RWPE1 (cell line): ENCODE data around the gene STK32B.

ENCODE experiments used
- CTCF ChIA-PET: fragments of 350-600 bp; sonication (Branson Sonifier 250); formaldehyde crosslinking; extraction: SDS; loops from one replicate; lab custom pipeline; 2021; lab: Yijun Ruan, JAX
- POLR2A ChIA-PET: fragments of 400-600 bp; formaldehyde crosslinking; extraction: SDS; loops from one replicate; lab custom pipeline; 2020; ENCODE audit warnings: antibody characterized with exemption; ENCODE audit not compliant: low non-redundant PET; lab: Yijun Ruan, JAX
- DNase-seq: peaks from one replicate; pipeline ENCODE4 v3.0.0; 2012; ENCODE audit warnings: low spot score
- H3K27ac ChIP-seq: fragments of 450-650 bp; 2 replicates; pipeline ENCODE4 v1.5.1; 2017
- CTCF ChIP-seq: fragments of 450-650 bp; conservative IDR thresholded peaks from 2 replicates; pipeline ENCODE4 v1.5.1; 2017; ENCODE audit warnings: low read depth, mild to moderate bottlenecking

The STK32B gene

GRCh38 chr4:5072948-5073347, 21.7 kb downstream of the STK32B start:
- no peak for DNase-seq
- no peak overlapping the region for H3K27ac ChIP-seq
- TF ChIP-seq CTCF, result no peak
- ChIA-PET CTCF (no interaction called here), POLR2A (no interaction called here)

DNA sequence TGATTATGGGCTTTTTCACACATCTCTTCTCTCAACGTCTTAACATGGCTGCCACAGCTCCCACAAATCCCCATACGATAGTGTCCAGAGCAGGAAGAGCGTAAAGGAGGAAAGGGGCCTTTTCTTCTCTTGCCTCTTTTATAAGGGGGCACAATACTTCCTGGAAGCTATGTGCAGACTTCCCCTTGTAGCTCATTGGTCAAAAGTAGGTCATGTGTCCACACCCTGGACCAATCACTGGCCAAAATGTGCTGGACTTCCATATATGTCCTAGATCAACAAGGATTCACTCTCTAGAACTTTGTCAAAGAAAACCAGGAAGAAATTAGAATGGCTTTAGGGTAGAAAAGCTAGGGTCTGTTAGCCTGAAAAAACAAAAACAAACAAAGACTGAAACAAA, 26.7 kb downstream of the STK32B start:
- no peak for DNase-seq
- POLR2A ChIA-PET, result no interaction called here
- CTCF ChIA-PET, result interaction anchor here (0.6 kb wide), 1 partner anchor 320 kb away, joined by 3 read pairs; no protein-coding TSS in a partner anchor
- no peak for TF ChIP-seq CTCF
- H3K27ac ChIP-seq, result no peak overlapping the region

GRCh38 chr4:5079581-5079980, 28.3 kb downstream of the STK32B start:
- DNase-seq, result no peak
- TF ChIP-seq CTCF, result no peak
- CTCF ChIA-PET, result no interaction called here
- POLR2A ChIA-PET, result no interaction called here
- no peak overlapping the region for H3K27ac ChIP-seq

- no peak for TF ChIP-seq CTCF
- CTCF ChIA-PET, result no interaction called here
- H3K27ac ChIP-seq, result no peak overlapping the region
- DNase-seq, result no peak
- POLR2A ChIA-PET, result no interaction called here
Measured at GRCh38 chr4:5081441-5081999, 30.2 kb downstream of the STK32B start.

DNA sequence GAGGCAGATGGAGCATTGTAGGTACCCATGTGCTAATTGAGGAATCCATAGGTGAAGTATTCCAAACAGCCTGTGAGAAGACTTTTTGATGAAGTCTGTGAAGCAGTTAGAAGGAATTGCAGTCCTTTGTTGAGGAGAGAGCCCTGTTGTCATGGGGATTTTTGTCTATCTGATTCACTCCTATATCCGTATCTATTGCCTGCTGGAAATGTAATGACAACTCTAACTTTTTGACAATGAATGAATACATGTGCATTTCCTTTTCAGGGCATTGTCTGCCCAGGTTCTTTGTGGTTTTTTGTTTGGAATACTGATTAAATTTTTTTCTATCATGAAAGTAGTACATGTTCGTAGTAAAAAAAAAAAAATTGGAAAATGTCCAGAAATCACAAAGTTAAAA, 31.1 kb downstream of the STK32B start:
- ChIA-PET POLR2A (no interaction called here), CTCF (no interaction called here)
- no peak overlapping the region for H3K27ac ChIP-seq
- DNase-seq, result no peak
- TF ChIP-seq CTCF, result no peak

GRCh38 chr4:5084911-5085475, 33.7 kb downstream of the STK32B start:
- no peak for DNase-seq
- CTCF ChIA-PET, result interaction anchor here (0.6 kb wide), 1 partner anchor 97 kb away, joined by 3 read pairs; no protein-coding TSS in a partner anchor
- TF ChIP-seq CTCF, result no peak
- POLR2A ChIA-PET, result no interaction called here
- H3K27ac ChIP-seq, result no peak overlapping the region
